K562 (cell line): ENCODE data around the gene C2orf92. TPM values are rescaled to one million over a fixed set of nuclear protein-coding genes. Genes with fewer than 3 reads are reported as not detected.

Experiments
- FOXA1 ChIP-seq: fragments of 450-650 bp; IDR thresholded peaks from 2 replicates; pipeline ENCODE4 v1.6.1; 2016; ENCODE audit warnings: mild to moderate bottlenecking, borderline replicate concordance
- HNRNPLL ChIP-seq: fragments of 200-400 bp; formaldehyde crosslinking; IDR thresholded peaks from 2 replicates; pipeline ENCODE4 v1.6.1; 2017; ENCODE audit warnings: low read length, low read depth, mild to moderate bottlenecking; ENCODE audit not compliant: poor library complexity, severe bottlenecking
- ILK ChIP-seq: fragments of 450-650 bp; IDR thresholded peaks from 2 replicates; pipeline ENCODE4 v1.6.1; 2016; ENCODE audit warnings: missing genetic modification characterization, low read depth, mild to moderate bottlenecking, missing compliant biosample characterization, moderate library complexity, borderline replicate concordance
- KLF10 ChIP-seq: fragments of 250-450 bp; sonication (Bioruptor Pico); IDR thresholded peaks from 2 replicates; pipeline ENCODE4 v1.6.1; 2021; ENCODE audit warnings: matching md5 sums
- L3MBTL2 ChIP-seq: fragments of 450-650 bp; IDR thresholded peaks from 2 replicates; pipeline ENCODE4 v1.6.1; 2016; ENCODE audit warnings: mild to moderate bottlenecking, moderate library complexity
- WHSC1 ChIP-seq: IDR thresholded peaks from one replicate; pipeline ENCODE4 v1.6.1; 2012; ENCODE audit warnings: low read length, control low read depth, inconsistent platforms
- ZNF584 ChIP-seq: fragments of 200-800 bp; sonication (Bioruptor generic); IDR thresholded peaks from 2 replicates; pipeline ENCODE4 v1.6.1; 2016; ENCODE audit warnings: low read depth, mild to moderate bottlenecking, missing genetic modification characterization, missing compliant biosample characterization
- polyA plus RNA-seq, 8 experiments: library from polyadenylated mRNA; depleted of rRNA in 4 of 8; stranded (reverse) in 5 of 8; unstranded in 3 of 8; fragments of >200 nt; fragmentation: Nextera tagmentation in 2 of 8; fragmentation: Illumina TruSeq in 1 of 8; extraction: Ambion mirVana in 2 of 8; extraction: Trizol in 1 of 8; gene quantifications; 2 replicates each; pipeline versions ENCODE4 v1.2.1 to v1.2.3, GENCODE V29; 2011 to 2014; ENCODE audit warnings: inconsistent platforms in 1 of 8, missing spikeins in 1 of 8
- total RNA-seq, 7 experiments: library from RNA; depleted of rRNA in 6 of 7; stranded (reverse); fragments of >200 nt in 6 of 7; fragmentation: Illumina TruSeq in 2 of 7; extraction: Trizol in 2 of 7; gene quantifications; 2 replicates each; pipeline versions ENCODE4 v1.2.1 to v1.2.3, GENCODE V29; 2011 to 2021; ENCODE audit warnings: low replicate concordance in 1 of 7
- TF ChIP-seq, protein P1 (sequence below): fragments of 450-650 bp; IDR thresholded peaks from 2 replicates; pipeline ENCODE4 v1.6.1; 2016; ENCODE audit warnings: mild to moderate bottlenecking, moderate library complexity
- TF ChIP-seq, protein P2 (sequence below), 2 experiments: IDR thresholded peaks; 2 replicates each; pipeline ENCODE4 v1.6.1; 2011; ENCODE audit warnings: borderline replicate concordance in 1 of 2, control low read depth in 1 of 2, low read depth in 1 of 2, low read length in 1 of 2, mild to moderate bottlenecking in 1 of 2, mixed read lengths in 1 of 2, moderate library complexity in 1 of 2; ENCODE audit not compliant: insufficient read depth in 1 of 2, insufficient read length in 1 of 2, poor library complexity in 1 of 2, severe bottlenecking in 1 of 2; ENCODE audit errors: extremely low read depth in 1 of 2
- TF ChIP-seq, protein P3 (sequence below): fragments of 450-650 bp; IDR thresholded peaks from 2 replicates; pipeline ENCODE4 v1.6.1; 2016; ENCODE audit warnings: low read depth, mild to moderate bottlenecking, moderate library complexity

Gene C2orf92
- total and polyA plus RNA-seq, 9 of the 15 experiments (the other 6 are each of a cell fraction or from before 2014, with no cell fraction given), result 0.65 to 6.8 (median 3.6) TPM

DNA sequence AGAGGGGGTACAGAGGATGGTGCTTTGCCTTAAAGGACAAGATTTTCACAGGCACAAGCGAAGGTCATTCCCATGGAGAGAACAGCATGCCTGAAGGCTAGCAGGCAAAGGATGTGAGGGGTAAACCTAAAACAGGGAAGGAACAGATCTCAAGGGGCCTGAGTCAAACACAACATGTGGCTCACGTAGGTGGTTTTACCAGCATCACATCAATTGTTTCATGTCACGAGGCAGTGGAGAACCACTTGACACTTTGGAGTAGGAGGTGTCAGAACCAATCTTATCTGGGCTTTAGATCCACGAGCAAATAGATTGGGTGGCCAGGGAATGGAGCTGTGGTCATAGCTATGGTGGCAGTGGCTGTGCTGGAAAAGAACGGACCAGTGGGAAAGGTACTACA lies 15.2 kb upstream of the C2orf92 start (continued):
- TF ChIP-seq, protein P1, sequence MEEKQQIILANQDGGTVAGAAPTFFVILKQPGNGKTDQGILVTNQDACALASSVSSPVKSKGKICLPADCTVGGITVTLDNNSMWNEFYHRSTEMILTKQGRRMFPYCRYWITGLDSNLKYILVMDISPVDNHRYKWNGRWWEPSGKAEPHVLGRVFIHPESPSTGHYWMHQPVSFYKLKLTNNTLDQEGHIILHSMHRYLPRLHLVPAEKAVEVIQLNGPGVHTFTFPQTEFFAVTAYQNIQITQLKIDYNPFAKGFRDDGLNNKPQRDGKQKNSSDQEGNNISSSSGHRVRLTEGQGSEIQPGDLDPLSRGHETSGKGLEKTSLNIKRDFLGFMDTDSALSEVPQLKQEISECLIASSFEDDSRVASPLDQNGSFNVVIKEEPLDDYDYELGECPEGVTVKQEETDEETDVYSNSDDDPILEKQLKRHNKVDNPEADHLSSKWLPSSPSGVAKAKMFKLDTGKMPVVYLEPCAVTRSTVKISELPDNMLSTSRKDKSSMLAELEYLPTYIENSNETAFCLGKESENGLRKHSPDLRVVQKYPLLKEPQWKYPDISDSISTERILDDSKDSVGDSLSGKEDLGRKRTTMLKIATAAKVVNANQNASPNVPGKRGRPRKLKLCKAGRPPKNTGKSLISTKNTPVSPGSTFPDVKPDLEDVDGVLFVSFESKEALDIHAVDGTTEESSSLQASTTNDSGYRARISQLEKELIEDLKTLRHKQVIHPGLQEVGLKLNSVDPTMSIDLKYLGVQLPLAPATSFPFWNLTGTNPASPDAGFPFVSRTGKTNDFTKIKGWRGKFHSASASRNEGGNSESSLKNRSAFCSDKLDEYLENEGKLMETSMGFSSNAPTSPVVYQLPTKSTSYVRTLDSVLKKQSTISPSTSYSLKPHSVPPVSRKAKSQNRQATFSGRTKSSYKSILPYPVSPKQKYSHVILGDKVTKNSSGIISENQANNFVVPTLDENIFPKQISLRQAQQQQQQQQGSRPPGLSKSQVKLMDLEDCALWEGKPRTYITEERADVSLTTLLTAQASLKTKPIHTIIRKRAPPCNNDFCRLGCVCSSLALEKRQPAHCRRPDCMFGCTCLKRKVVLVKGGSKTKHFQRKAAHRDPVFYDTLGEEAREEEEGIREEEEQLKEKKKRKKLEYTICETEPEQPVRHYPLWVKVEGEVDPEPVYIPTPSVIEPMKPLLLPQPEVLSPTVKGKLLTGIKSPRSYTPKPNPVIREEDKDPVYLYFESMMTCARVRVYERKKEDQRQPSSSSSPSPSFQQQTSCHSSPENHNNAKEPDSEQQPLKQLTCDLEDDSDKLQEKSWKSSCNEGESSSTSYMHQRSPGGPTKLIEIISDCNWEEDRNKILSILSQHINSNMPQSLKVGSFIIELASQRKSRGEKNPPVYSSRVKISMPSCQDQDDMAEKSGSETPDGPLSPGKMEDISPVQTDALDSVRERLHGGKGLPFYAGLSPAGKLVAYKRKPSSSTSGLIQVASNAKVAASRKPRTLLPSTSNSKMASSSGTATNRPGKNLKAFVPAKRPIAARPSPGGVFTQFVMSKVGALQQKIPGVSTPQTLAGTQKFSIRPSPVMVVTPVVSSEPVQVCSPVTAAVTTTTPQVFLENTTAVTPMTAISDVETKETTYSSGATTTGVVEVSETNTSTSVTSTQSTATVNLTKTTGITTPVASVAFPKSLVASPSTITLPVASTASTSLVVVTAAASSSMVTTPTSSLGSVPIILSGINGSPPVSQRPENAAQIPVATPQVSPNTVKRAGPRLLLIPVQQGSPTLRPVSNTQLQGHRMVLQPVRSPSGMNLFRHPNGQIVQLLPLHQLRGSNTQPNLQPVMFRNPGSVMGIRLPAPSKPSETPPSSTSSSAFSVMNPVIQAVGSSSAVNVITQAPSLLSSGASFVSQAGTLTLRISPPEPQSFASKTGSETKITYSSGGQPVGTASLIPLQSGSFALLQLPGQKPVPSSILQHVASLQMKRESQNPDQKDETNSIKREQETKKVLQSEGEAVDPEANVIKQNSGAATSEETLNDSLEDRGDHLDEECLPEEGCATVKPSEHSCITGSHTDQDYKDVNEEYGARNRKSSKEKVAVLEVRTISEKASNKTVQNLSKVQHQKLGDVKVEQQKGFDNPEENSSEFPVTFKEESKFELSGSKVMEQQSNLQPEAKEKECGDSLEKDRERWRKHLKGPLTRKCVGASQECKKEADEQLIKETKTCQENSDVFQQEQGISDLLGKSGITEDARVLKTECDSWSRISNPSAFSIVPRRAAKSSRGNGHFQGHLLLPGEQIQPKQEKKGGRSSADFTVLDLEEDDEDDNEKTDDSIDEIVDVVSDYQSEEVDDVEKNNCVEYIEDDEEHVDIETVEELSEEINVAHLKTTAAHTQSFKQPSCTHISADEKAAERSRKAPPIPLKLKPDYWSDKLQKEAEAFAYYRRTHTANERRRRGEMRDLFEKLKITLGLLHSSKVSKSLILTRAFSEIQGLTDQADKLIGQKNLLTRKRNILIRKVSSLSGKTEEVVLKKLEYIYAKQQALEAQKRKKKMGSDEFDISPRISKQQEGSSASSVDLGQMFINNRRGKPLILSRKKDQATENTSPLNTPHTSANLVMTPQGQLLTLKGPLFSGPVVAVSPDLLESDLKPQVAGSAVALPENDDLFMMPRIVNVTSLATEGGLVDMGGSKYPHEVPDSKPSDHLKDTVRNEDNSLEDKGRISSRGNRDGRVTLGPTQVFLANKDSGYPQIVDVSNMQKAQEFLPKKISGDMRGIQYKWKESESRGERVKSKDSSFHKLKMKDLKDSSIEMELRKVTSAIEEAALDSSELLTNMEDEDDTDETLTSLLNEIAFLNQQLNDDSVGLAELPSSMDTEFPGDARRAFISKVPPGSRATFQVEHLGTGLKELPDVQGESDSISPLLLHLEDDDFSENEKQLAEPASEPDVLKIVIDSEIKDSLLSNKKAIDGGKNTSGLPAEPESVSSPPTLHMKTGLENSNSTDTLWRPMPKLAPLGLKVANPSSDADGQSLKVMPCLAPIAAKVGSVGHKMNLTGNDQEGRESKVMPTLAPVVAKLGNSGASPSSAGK, result peak; percentile 66; the same call in 1 of the 2 replicates
- TF ChIP-seq KLF10 (CRISPR knock-in tag) (no peak), FOXA1 (no peak), HNRNPLL (no peak), L3MBTL2 (peak; percentile 53; the same call in 1 of the 2 replicates), WHSC1 (no peak), ZNF584 (no peak), ILK (tag) (no peak)
- TF ChIP-seq, protein P2, sequence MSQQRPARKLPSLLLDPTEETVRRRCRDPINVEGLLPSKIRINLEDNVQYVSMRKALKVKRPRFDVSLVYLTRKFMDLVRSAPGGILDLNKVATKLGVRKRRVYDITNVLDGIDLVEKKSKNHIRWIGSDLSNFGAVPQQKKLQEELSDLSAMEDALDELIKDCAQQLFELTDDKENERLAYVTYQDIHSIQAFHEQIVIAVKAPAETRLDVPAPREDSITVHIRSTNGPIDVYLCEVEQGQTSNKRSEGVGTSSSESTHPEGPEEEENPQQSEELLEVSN (IDR thresholded peaks at IDR 0.05; ENCODE audit: borderline replicate concordance in 1 of 2, extremely low read depth in 1 of 2, insufficient read depth in 1 of 2, insufficient read length in 1 of 2, low read depth in 1 of 2, low read length in 1 of 2, poor library complexity in 1 of 2, severe bottlenecking in 1 of 2), result no peak
- TF ChIP-seq, protein P3, sequence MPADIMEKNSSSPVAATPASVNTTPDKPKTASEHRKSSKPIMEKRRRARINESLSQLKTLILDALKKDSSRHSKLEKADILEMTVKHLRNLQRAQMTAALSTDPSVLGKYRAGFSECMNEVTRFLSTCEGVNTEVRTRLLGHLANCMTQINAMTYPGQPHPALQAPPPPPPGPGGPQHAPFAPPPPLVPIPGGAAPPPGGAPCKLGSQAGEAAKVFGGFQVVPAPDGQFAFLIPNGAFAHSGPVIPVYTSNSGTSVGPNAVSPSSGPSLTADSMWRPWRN, result no peak
